ENCODE data around the gene USP1.

USP1 gene

GRCh38 chr1:62426237-62426636 is 10.6 kb upstream of the USP1 start:
- Histone ChIP-seq H3K4me2 (no peak overlapping the region), H3K27me3 (ENCODE audit: insufficient read depth, low read depth) (no peaks in the 10 kb centered on the region), H2AFZ (ENCODE audit: low read depth) (no peak overlapping the region), H3K27ac (no peak overlapping the region), H3K79me2 (ENCODE audit: insufficient read depth, low read depth) (no peaks in the 10 kb centered on the region), H4K20me1 (ENCODE audit: insufficient read depth) (no peaks in the 10 kb centered on the region), H3K4me3 (IDR thresholded peaks at IDR 0.05; ENCODE audit: insufficient read depth, low read depth, low read length) (no peak overlapping the region), H3K9ac (no peak overlapping the region), H3K36me3 (ENCODE audit: insufficient read depth) (no peaks in the 10 kb centered on the region), H3K4me1 (ENCODE audit: low read depth, poor library complexity, severe bottlenecking) (no peaks in the 10 kb centered on the region)
- no peak for TF ChIP-seq CTCF (conservative IDR thresholded peaks at IDR 0.05; ENCODE audit: low read depth, low read length)

GRCh38 chr1:62426794-62427193 is 10.1 kb upstream of the USP1 start:
- no peak overlapping the region for H3K27ac ChIP-seq
- H3K4me2 ChIP-seq = no peak overlapping the region
- no peaks in the 10 kb centered on the region for H3K27me3 ChIP-seq (ENCODE audit: insufficient read depth, low read depth)
- no peak overlapping the region for H2AFZ ChIP-seq (ENCODE audit: low read depth)
- H3K79me2 ChIP-seq (ENCODE audit: insufficient read depth, low read depth) = no peaks in the 10 kb centered on the region
- TF ChIP-seq CTCF (conservative IDR thresholded peaks at IDR 0.05; ENCODE audit: low read depth, low read length) = no peak
- H3K4me3 ChIP-seq (IDR thresholded peaks at IDR 0.05; ENCODE audit: insufficient read depth, low read depth, low read length) = no peak overlapping the region
- no peak overlapping the region for H3K9ac ChIP-seq
- no peaks in the 10 kb centered on the region for H4K20me1 ChIP-seq (ENCODE audit: insufficient read depth)
- H3K36me3 ChIP-seq (ENCODE audit: insufficient read depth) = no peaks in the 10 kb centered on the region
- H3K4me1 ChIP-seq (ENCODE audit: low read depth, poor library complexity, severe bottlenecking) = no peaks in the 10 kb centered on the region

GRCh38 chr1:62428351-62428750 is 8.5 kb upstream of the USP1 start:
- no peak overlapping the region for H3K9ac ChIP-seq
- H3K27ac ChIP-seq = no peak overlapping the region
- no peaks in the 10 kb centered on the region for H3K27me3 ChIP-seq (ENCODE audit: insufficient read depth, low read depth)
- H3K79me2 ChIP-seq (ENCODE audit: insufficient read depth, low read depth) = no peaks in the 10 kb centered on the region
- H3K4me1 ChIP-seq (ENCODE audit: low read depth, poor library complexity, severe bottlenecking) = no peaks in the 10 kb centered on the region
- no peak overlapping the region for H3K4me3 ChIP-seq (IDR thresholded peaks at IDR 0.05; ENCODE audit: insufficient read depth, low read depth, low read length)
- no peak overlapping the region for H2AFZ ChIP-seq (ENCODE audit: low read depth)
- H3K4me2 ChIP-seq = no peak overlapping the region
- no peak for TF ChIP-seq CTCF (conservative IDR thresholded peaks at IDR 0.05; ENCODE audit: low read depth, low read length)
- H4K20me1 ChIP-seq (ENCODE audit: insufficient read depth) = no peaks in the 10 kb centered on the region
- H3K36me3 ChIP-seq (ENCODE audit: insufficient read depth) = no peaks in the 10 kb centered on the region

GRCh38 chr1:62429581-62429980 is 7.3 kb upstream of the USP1 start:
- H3K27ac ChIP-seq = no peak overlapping the region
- H3K4me2 ChIP-seq = no peak overlapping the region
- no peaks in the 10 kb centered on the region for H4K20me1 ChIP-seq (ENCODE audit: insufficient read depth)
- no peaks in the 10 kb centered on the region for H3K27me3 ChIP-seq (ENCODE audit: insufficient read depth, low read depth)
- no peak overlapping the region for H2AFZ ChIP-seq (ENCODE audit: low read depth)
- H3K9ac ChIP-seq = no peak overlapping the region
- no peaks in the 10 kb centered on the region for H3K79me2 ChIP-seq (ENCODE audit: insufficient read depth, low read depth)
- H3K4me3 ChIP-seq (IDR thresholded peaks at IDR 0.05; ENCODE audit: insufficient read depth, low read depth, low read length) = no peak overlapping the region
- TF ChIP-seq CTCF (conservative IDR thresholded peaks at IDR 0.05; ENCODE audit: low read depth, low read length) = no peak
- no peaks in the 10 kb centered on the region for H3K36me3 ChIP-seq (ENCODE audit: insufficient read depth)
- no peaks in the 10 kb centered on the region for H3K4me1 ChIP-seq (ENCODE audit: low read depth, poor library complexity, severe bottlenecking)

Data from KMS-11 (cell line).